ENCODE measurements around the gene SETBP1. TPM values are rescaled to one million over a fixed set of nuclear protein-coding genes. Genes with fewer than 3 reads are reported as not detected.

The SETBP1 gene
- total RNA-seq, 1 donor from 2014 or later = 12.0 TPM

- Mint-ChIP-seq H3K9me3 (no peaks in the 10 kb centered on the region), H3K36me3 (no peaks in the 10 kb centered on the region), H3K4me1 (peaks cover 29% of the 10 kb centered on the region), H3K27ac (no peak overlapping the region), H3K4me3 (no peak overlapping the region), H3K27me3 (ENCODE audit: insufficient read depth, low read depth) (peaks cover 4% of the 10 kb centered on the region)
- Histone ChIP-seq H4K20me1 (ENCODE audit: low read depth) (no peaks in the 10 kb centered on the region), H3K9me3 (ENCODE audit: low read depth) (no peaks in the 10 kb centered on the region), H3K79me2 (ENCODE audit: low read depth) (no peaks in the 10 kb centered on the region), H3K36me3 (no peaks in the 10 kb centered on the region), H3K9ac (no peak overlapping the region), H3K4me3 (no peak overlapping the region), H2AFZ (replicated peaks) (no peak overlapping the region), H3F3A (ENCODE audit: low read depth) (no peaks in the 10 kb centered on the region), H3K27me3 (no peaks in the 10 kb centered on the region), H3K4me2 (no peak overlapping the region), H3K27ac (no peak overlapping the region), H3K4me1 (peaks cover 18% of the 10 kb centered on the region)
- no peak for DNase-seq (ENCODE audit: low spot score)
- TF ChIP-seq EZH2 (IDR thresholded peaks at IDR 0.05) = no peak
- TF ChIP-seq CTCF (IDR thresholded peaks at IDR 0.05) = no peak
- TF ChIP-seq EZH2phosphoT487 (IDR thresholded peaks at IDR 0.05) = no peak
These were observed 425.7 kb downstream of the SETBP1 start for GRCh38 chr18:45106331-45106774.

- Mint-ChIP-seq H3K27me3 (ENCODE audit: insufficient read depth, low read depth) (peaks cover 4% of the 10 kb centered on the region), H3K4me1 (peaks cover 29% of the 10 kb centered on the region), H3K9me3 (peaks cover 4% of the 10 kb centered on the region), H3K27ac (no peak overlapping the region), H3K4me3 (no peak overlapping the region), H3K36me3 (no peaks in the 10 kb centered on the region)
- Histone ChIP-seq H3K27ac (no peak overlapping the region), H3K27me3 (no peaks in the 10 kb centered on the region), H4K20me1 (ENCODE audit: low read depth) (no peaks in the 10 kb centered on the region), H2AFZ (replicated peaks) (no peak overlapping the region), H3K36me3 (no peaks in the 10 kb centered on the region), H3K79me2 (ENCODE audit: low read depth) (no peaks in the 10 kb centered on the region), H3K9me3 (ENCODE audit: low read depth) (no peaks in the 10 kb centered on the region), H3K4me3 (no peak overlapping the region), H3K9ac (no peak overlapping the region), H3F3A (ENCODE audit: low read depth) (no peaks in the 10 kb centered on the region), H3K4me1 (peaks cover 18% of the 10 kb centered on the region), H3K4me2 (no peak overlapping the region)
- DNase-seq (ENCODE audit: low spot score) = no peak
- TF ChIP-seq EZH2 (IDR thresholded peaks at IDR 0.05) (no peak), CTCF (IDR thresholded peaks at IDR 0.05) (no peak), EZH2phosphoT487 (IDR thresholded peaks at IDR 0.05) (no peak)
These were observed 426.7 kb downstream of the SETBP1 start for GRCh38 chr18:45107425-45107824.

GRCh38 chr18:45108754-45109153 is 428.1 kb downstream of the SETBP1 start:
- H3K79me2 ChIP-seq (ENCODE audit: low read depth) = no peaks in the 10 kb centered on the region
- H3K4me3 Mint-ChIP-seq = no peak overlapping the region
- peaks cover 19% of the 10 kb centered on the region for H3K4me1 Mint-ChIP-seq
- no peak overlapping the region for H3K9ac ChIP-seq
- H3K27me3 Mint-ChIP-seq (ENCODE audit: insufficient read depth, low read depth) = peaks cover under 1% of the 10 kb centered on the region
- H2AFZ ChIP-seq (replicated peaks) = no peak overlapping the region
- DNase-seq (ENCODE audit: low spot score) = no peak
- H3K9me3 ChIP-seq (ENCODE audit: low read depth) = no peaks in the 10 kb centered on the region
- H3K36me3 ChIP-seq = no peaks in the 10 kb centered on the region
- no peak overlapping the region for H3K27ac ChIP-seq
- H3K4me1 ChIP-seq = peaks cover 15% of the 10 kb centered on the region
- peaks cover 10% of the 10 kb centered on the region for H3K9me3 Mint-ChIP-seq
- H3K36me3 Mint-ChIP-seq = peaks cover 2% of the 10 kb centered on the region
- no peaks in the 10 kb centered on the region for H4K20me1 ChIP-seq (ENCODE audit: low read depth)
- H3K4me3 ChIP-seq = no peak overlapping the region
- H3K27ac Mint-ChIP-seq = no peak overlapping the region
- no peaks in the 10 kb centered on the region for H3F3A ChIP-seq (ENCODE audit: low read depth)
- H3K4me2 ChIP-seq = no peak overlapping the region
- H3K27me3 ChIP-seq = no peaks in the 10 kb centered on the region
- TF ChIP-seq CTCF (IDR thresholded peaks at IDR 0.05) (no peak), EZH2phosphoT487 (IDR thresholded peaks at IDR 0.05) (no peak), EZH2 (IDR thresholded peaks at IDR 0.05) (no peak)

Data from neural progenitor cell (in vitro differentiated cells).